K562 (cell line): ENCODE measurements around the gene TRIM31.

ENCODE experiments used
- DDX20 ChIP-seq: fragments of 450-650 bp; IDR thresholded peaks from 2 replicates; pipeline ENCODE4 v1.6.1; 2016; ENCODE audit warnings: missing genetic modification characterization, low read depth, mild to moderate bottlenecking, missing compliant biosample characterization, moderate library complexity
- MEIS2 ChIP-seq: fragments of 450-650 bp; IDR thresholded peaks from 2 replicates; pipeline ENCODE4 v1.6.1; 2014; ENCODE audit warnings: mild to moderate bottlenecking; ENCODE audit not compliant: partially characterized antibody
- NFYB ChIP-seq: IDR thresholded peaks from 2 replicates; pipeline ENCODE4 v1.6.1; 2011; ENCODE audit warnings: mild to moderate bottlenecking, moderate library complexity; ENCODE audit not compliant: insufficient read length; ENCODE audit errors: extremely low read depth
- PRMT5 ChIP-seq: sonication (generic); formaldehyde crosslinking; IDR thresholded peaks from 2 replicates; pipeline ENCODE4 v1.5.0; 2020; ENCODE audit warnings: missing genetic modification reagents

GRCh38 chr6:30087876-30088275, 25.0 kb downstream of the TRIM31 start:
- TF ChIP-seq DDX20 (tag): no peak
- no peak for TF ChIP-seq NFYB
- no peak for TF ChIP-seq PRMT5 (CRISPR knock-in tag)
- TF ChIP-seq MEIS2: no peak
